ENCODE measurements around the gene S100A3.

DNA sequence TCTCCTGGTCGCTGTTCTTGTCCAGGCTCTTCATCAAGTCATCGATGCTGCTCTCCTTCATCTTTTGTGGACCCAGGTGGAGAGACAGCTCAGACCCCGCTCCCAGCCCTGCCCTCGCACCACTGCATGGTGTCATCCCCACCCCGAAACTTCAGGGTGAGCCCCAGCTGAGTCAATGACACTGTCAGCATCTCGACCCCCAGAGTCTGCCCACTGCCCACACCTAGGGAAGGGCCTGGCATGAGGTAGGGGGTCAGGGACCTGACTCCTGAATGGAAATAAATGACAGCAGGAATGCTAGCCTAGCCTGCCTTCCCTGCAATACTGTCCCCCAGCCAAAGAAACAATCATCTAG is 11.7 kb downstream of the S100A3 start:
- TF ChIP-seq POLR2A (IDR thresholded peaks at IDR 0.05), result no peak
- TF ChIP-seq, protein P1, sequence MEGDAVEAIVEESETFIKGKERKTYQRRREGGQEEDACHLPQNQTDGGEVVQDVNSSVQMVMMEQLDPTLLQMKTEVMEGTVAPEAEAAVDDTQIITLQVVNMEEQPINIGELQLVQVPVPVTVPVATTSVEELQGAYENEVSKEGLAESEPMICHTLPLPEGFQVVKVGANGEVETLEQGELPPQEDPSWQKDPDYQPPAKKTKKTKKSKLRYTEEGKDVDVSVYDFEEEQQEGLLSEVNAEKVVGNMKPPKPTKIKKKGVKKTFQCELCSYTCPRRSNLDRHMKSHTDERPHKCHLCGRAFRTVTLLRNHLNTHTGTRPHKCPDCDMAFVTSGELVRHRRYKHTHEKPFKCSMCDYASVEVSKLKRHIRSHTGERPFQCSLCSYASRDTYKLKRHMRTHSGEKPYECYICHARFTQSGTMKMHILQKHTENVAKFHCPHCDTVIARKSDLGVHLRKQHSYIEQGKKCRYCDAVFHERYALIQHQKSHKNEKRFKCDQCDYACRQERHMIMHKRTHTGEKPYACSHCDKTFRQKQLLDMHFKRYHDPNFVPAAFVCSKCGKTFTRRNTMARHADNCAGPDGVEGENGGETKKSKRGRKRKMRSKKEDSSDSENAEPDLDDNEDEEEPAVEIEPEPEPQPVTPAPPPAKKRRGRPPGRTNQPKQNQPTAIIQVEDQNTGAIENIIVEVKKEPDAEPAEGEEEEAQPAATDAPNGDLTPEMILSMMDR (IDR thresholded peaks at IDR 0.05), result no peak
